Activated T-cell treated with anti-CD3 and anti-CD28 coated beads, Interleukin-2, amount 50 U/mL, for 1 hour (primary cell): Measurements from ENCODE around the gene ADCYAP1R1.

Experiments
- DNase-seq: peaks from one replicate; pipeline ENCODE4 v3.0.0-alpha.2; 2020

The ADCYAP1R1 gene

DNA sequence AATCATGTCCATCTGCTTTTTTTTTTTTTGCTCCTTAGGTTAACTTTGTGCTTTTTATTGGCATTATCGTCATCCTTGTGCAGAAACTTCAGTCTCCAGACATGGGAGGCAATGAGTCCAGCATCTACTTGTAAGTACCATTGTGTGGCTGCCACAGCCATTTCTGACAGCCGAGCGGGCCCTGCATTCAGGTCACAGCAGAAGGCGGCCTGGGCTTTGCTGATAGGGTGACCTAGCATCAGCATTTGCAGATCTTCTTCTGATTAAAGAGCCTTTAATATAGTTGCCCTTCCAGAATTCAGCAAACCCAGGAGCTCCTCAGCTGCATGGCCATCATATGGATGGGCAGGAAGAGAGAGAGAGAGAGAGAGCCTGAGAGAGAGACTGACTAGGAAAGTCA lies 40.5 kb downstream of the ADCYAP1R1 start:
- DNase-seq: no peak

DNA sequence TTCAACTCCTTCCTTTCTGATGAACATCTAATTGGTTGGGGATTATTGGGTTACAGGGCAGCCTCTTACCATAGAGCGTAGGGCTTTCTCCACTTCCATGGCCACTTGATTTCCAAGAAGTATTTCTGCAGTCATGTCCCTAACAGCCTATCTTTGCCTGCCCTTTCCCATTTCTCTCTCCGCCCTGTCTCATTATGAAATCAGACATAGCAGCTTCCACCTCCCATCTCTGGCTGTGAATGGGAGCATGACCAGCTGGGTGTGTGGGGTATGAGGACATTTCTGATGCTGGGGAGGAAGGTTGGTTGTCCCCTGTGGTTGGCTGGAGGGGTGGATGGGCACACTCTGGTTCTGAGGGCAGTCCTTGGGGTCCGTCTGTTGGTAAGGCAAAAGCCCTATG lies 41.2 kb downstream of the ADCYAP1R1 start:
- DNase-seq: no peak

DNA sequence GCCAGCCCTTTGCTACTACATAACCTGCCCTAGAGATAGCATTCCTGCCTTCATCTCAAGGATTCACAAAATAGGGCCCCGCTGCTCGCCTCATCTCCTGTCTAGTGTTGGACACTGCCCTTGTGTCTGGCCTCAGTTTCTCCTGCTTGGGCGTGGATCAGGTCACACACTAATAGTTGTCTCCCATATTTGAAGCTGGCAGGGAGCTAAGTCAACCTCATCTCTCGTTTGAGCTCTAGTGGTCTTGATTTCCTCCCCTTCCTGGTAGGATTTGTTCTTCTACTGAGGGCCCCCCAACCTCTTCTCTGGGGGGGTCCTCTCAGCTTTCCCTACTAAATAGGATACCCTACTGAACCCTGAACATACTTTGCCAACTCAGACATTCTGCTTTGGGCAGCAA lies 42.2 kb downstream of the ADCYAP1R1 start:
- DNase-seq: no peak

DNA sequence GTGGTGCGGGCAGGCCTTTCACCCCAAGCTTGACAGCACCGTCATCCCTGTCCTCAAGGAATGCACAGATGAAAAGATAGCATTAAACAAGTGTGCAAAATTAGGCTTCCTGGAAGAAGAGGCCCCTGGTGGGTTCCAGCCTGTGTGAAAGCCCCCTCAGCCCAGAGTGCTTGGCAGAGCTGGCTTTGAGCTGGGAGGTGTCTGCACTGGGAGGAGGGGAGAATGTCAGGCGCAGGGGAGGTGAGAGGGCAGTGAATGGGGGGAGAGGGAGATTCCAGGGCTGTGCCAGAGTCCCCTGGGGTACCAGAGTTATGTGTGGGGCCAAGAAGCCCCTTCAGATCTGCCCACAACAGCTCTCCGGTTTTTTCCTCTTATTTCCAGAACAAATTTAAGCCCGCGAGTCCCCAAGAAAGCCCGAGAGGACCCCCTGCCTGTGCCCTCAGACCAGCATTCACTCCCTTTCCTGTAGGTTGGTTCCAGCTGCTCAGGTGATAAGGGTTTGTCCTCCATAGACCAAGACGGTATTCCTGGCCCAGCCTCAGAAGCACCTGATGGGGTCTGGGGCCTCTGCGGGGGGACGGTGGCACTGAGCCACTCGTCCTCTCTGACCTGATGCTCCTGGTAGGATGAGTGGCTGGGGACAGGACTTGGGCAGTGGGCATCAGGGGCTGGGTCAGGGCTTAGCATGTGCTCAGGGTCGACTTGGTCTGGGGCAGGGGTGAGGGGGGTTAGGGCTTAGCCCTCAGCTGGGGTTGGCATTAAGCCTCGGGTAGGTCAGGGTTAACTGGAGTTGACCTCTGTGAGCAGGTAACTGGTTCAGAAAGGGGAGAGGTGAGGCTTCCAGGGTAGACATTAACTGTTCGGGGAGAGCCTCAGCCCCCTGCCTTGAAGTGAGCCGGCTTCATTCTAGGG lies 43.4 kb downstream of the ADCYAP1R1 start:
- no peak for DNase-seq

DNA sequence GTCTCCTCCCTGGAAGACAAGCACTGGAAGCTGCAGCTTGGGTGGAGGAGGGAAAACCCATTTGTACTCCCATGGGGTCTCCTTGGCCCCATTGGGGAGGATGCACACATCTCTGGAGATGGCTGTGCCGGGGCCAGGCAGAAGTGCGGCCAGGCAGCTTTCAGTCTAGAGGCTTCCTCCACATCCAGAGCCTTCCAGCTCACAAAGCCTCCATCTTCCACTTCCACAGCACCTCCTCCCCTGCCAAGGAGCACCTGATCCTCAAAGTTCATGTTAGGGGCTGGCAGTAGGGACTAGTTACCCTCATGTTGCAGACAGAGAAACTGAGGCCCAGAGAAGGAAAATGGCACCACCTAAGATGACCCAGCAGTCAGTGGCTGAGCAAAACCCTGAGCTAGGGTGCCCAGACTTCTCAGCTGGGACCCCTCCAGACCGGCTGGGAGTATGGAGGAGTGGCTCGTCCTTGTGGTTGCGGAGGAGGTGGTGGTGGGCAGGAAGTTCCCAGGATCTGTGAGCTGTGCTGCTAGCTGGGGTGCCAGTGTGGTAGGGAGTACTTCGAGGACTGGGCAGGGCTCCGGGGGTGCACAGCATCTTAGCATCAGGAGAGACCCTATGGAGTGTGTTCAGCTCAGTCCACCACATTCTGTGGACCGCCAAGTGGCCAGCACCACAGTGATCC lies 44.2 kb downstream of the ADCYAP1R1 start:
- DNase-seq: no peak

DNA sequence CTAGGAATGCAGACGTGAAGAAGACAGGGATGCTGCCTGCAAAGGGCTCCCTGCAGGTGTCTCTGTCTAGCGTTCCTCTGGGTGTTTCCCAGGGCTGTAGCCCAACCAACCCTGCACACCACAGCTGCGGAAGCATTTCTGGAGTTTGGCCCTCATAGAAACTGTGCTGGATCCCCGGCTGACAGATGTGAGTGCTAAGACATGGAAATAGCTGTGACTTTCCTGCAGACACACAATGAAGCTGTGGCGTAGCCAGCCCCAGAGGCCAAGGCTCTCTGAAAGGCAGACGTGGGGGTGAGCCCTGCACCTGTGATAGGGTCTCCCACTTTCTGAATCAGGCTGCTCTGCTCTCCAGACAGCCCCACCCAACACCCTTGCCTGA lies 44.8 kb downstream of the ADCYAP1R1 start:
- no peak for DNase-seq

DNA sequence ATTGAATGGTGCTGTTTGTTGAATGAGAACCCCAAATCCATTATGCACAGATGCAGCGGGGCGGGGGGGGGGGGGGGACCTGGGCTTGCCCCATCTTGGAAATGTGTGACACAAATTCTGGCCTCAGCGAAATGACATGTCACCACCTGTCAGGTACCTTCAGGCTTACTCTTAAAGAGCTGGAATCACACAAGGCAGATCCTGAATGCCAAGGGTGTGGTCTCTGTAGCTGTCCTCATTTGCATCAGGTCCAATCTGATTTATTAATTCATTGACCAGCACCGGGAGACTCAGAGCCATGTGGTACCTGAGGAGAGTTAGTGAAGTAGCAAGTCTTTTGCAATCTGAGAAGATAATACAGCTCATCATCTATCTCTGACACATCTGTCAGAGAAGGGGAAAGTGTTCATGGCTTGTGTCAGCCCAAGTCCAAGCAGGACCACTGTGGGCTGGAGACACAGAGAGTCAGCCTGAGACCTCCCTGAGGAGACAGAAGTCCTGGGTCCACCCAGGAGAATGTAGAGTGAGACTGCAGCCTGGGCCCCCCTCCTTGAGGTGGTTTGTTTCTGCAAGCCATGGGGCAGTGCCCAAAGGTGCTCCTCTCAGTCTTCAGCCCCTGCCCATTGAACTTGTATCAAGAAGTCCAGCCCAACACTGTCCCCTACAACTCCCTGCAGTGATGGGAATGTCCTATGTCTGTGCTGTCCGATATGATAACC lies 46.7 kb downstream of the ADCYAP1R1 start:
- no peak for DNase-seq

DNA sequence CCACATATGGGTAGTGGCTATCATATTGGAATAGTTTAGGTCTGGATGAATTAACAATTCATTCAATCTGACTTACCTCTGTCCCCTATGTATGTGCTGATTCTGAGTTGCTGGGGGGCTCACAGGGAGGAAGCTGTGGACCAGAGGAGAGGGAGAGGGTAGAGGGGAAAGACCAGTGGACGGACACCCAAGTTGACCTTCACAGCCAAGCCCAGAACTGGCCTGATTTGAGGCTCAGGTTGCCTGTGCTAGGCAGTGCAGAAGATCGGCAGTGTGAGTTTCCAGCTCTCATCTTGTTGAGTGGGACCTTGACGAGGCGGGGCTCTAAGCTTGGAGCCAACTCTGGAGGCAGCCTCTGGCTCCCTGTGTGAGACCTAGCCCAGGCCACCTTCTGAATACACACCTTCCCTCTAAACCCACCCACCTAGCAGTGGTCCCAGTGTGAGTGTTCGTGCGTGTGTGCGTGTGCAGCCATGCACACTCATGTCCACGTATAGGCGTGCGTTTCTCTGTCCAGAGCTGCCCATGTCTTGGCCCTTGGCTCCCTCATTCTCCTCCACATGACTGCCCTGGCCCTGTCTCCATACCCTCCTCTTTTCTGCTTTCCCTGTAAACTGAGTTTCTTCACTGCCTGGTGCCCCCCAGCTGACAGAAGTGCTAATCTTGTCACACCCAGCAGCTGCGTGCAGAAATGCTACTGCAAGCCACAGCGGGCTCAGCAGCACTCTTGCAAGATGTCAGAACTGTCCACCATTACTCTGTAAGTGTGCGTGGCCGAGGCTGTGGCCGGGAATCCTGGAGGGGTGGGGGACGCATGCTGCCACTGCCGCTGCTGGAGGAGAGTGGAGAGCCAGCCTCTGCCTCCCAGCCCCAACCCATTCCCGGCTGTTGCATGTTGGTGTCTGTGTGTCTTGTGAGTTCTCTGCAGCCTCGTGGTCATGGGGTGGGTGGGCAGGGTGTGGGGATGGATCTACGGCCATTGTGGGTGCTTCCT lies 47.6 kb downstream of the ADCYAP1R1 start:
- no peak for DNase-seq

DNA sequence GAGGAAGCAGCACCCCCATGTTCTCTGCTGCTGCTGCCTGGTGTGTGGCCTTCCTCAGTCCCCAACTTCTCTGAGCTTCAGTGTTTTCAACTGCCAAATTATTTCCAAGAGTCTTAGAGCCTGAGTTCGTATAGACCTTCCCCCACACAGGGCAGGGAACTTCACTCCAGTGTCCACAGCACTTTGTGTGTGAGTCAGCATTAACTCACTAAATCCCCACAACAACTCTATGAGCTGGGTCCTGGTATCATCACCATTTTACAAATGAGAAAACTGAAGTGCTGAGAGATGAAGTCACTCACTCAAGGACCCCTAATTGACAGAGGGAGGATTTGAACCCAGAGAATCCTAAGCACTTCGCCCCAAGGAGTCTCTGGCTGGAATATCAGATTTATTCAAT lies 48.3 kb downstream of the ADCYAP1R1 start:
- no peak for DNase-seq

DNA sequence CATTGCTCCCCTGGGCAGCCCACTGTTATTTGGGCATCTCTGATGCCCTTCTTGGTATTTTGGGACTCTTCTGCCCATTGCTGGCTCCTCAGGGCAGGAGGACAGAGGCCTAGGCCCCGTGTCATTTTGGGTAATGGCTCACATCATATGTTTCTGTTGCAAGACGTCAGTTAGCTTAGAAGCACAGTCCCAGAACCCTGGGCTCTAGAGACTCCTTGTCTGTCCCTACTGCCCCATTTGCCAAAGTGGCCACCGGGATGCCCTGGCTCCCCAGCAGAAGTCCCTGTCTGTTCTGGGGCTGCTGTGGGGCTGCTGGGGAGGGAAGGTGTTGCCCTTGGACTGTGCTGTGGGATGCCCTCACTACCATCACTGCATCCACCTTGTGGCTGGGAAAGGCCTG lies 48.8 kb downstream of the ADCYAP1R1 start:
- no peak for DNase-seq

DNA sequence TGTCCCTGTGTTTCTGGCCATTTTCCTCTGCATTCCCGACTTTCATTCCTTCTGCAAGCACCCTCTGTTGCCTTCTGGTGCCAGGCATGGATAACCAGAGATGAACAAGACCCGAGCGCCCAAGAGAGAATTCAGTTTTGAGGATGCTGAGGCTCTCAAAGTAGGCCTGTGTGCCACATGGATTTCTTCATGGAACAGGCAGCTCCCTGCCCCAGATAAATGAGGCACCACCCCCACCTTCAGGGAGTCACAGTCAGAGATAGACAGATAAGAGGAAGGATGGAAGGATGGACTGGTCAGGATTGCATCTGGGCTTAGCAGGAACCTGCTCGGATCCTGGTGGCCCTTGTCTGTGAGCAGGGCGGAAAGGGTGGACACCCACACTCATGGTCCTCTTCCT lies 49.4 kb downstream of the ADCYAP1R1 start:
- DNase-seq: no peak

DNA sequence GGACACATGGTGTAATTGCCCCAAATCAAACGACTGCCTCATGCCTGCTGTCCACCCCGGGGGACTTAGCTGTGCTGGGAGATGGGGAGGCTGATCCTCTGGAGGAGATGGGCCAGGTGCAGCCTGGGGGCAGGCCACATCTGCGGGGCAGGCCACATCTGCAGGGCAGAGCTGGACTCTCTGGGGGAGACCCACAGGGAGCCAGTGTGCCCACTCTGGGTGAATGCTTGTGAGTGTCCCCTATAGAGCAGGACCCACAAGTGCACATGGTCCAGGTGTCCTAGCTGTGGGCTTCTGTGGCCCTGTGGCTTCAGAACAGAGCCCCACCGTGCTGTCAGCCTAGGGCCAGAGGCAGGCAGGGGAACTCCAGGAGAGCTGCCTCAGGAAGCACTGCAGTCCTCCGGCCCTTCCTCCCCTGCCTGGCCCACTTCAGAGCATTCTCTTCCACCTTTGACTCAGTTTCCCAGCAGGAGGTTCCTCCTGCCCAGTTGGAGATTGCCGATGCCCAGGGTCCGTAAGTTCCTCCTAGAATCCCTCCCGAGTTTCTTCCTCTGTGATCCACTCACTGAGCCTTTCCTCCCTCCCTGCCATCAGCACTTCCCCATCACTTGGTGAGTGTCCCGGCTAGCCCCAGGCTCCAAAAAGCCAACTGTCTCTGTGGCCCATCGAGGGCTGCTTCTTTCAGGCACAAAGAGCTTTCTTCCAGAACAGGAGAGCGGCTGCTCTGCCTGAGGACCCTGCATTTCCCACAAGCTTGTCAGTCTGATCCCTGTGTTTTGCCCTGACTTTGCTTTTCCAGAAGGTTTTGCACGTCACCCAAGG lies 50.3 kb downstream of the ADCYAP1R1 start:
- DNase-seq: no peak

DNA sequence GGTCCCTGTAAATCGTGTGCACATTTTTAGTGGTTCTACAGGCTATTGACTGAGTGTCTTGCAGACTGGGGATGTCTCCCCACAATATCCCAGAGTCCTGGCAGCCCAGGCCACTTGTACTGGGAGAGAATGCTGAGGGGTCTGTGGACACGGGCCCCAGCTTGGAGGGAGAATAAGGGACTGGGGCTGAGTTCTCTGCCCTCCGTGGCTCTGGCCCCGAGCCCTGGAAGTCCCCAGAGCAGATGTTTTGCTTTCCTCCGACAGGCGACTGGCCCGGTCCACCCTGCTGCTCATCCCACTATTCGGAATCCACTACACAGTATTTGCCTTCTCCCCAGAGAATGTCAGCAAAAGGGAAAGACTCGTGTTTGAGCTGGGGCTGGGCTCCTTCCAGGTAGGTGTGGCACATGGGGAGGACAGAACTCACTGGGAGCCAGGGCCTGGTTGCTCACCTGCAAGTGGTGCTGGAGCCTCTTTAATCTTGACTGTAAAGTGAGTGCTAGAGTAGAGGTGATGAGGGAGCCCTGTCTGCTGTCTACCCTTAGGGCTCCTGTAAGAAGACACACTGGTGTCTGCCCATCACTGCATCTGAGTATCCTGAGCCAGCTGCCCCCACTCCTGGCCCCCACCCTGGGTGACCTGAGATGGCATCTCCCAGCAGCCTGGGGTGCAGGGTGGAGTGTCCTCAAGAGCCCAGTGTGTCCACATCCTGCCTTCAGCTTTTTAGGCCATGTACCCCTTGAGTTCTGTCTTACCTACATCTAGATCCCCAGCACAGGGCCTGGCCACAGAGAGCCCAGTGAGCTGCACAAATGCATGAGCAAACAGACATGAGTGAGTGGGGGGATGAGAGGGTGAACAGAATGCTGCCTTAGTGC lies 51.1 kb downstream of the ADCYAP1R1 start:
- no peak for DNase-seq

DNA sequence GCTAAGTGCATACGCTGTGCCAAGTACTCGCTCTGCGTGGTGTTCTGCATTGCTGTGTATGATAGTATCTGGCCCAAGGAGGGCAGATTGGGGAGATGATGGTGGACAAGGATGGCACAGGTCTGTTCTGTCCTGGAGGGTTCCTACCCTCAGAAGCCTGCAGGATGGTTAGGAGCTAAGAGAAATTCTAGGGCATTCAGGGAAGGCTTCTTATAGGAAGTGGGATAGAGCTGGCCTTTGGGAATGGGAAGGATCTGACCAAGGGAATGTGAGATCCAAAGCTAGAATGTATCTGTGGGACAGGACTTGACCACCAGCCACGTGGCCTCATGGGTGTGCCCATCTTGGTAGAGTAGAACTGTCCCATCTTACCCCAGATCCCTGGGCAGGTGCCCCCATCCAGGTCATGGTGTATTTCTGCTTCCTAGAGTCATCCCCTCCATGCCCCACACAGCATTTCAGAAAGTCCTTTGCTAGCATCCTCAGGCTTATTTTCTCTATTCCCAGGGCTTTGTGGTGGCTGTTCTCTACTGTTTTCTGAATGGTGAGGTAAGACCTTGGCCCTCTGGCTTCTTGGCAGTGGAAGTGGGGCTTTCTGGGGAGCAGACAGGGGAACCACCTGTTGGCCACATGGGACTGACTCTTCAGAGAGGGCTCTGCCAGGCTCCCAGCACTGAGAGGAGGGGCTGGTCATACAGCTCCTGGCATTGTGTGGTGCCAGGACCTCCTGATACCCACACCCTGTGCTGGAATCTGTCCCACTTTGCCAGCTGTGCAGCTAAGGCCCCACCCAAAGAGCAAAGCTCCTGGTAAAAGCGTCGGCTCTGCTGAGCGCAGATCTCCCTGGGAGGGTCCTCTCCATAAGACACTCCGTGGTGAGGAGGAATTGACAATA lies 52.5 kb downstream of the ADCYAP1R1 start:
- no peak for DNase-seq

DNA sequence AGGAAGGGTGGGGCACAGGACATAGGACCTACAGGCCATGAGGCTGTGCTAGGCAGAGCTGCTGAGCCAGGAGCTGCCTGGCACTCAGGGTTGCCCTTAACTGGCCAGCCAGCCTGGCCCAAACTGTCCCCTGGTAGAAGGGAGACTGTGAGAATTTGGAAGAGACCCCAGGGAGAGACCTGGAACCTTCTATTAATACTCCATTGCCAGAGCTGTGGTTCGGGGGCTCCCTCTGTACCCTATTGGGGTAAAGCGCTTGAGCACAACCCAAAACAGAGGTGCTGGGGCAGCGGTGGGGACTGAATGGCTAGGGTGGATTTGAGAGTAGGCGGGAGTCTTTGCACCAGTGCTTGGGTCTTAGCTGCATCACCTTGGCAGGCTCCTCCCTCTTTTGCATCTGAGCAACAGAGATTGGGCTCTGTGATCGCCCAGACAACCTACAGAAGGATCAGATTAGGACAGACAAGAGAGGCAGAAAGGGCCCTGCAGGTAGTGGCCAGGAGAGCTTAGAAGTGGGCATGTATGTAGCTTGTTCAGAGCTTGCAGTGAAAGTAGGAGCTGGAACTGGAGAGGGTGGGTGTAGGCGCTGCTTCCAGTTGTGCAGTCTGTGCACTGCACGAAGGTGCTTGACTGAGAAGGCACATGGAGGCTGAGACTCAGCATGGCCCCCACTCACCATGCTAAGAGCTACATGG lies 53.3 kb downstream of the ADCYAP1R1 start:
- no peak for DNase-seq

DNA sequence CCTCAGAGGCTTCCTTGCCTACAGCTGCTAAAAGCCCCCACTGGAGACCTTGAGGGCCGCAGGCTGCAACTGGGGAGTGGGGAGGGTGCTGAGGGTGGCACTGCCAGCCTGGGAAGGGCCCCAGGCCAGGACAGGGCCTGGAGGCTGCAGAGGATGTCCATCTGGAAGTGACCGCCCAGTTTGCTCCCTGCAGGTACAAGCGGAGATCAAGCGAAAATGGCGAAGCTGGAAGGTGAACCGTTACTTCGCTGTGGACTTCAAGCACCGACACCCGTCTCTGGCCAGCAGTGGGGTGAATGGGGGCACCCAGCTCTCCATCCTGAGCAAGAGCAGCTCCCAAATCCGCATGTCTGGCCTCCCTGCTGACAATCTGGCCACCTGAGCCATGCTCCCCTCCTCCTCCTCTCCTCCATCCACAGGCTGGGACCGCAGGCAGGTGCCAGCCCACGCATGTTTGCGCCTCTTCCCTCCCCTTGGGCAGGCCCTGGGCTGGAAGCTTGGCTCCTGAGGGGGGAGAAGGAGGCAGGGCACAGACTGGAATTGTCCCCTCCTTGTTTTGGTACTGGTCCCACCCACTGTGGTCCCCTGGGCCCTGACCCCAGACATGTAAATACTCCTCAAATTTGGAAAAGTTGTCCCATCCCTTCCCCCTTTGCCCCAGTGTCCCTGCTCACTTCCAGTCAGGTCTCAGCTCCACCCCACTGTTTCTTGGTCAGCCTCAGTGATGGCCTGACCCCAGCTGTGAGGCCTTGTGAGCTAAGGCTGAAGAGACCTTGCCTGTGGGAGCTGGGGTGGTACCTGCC lies 54.4 kb downstream of the ADCYAP1R1 start:
- DNase-seq: no peak

DNA sequence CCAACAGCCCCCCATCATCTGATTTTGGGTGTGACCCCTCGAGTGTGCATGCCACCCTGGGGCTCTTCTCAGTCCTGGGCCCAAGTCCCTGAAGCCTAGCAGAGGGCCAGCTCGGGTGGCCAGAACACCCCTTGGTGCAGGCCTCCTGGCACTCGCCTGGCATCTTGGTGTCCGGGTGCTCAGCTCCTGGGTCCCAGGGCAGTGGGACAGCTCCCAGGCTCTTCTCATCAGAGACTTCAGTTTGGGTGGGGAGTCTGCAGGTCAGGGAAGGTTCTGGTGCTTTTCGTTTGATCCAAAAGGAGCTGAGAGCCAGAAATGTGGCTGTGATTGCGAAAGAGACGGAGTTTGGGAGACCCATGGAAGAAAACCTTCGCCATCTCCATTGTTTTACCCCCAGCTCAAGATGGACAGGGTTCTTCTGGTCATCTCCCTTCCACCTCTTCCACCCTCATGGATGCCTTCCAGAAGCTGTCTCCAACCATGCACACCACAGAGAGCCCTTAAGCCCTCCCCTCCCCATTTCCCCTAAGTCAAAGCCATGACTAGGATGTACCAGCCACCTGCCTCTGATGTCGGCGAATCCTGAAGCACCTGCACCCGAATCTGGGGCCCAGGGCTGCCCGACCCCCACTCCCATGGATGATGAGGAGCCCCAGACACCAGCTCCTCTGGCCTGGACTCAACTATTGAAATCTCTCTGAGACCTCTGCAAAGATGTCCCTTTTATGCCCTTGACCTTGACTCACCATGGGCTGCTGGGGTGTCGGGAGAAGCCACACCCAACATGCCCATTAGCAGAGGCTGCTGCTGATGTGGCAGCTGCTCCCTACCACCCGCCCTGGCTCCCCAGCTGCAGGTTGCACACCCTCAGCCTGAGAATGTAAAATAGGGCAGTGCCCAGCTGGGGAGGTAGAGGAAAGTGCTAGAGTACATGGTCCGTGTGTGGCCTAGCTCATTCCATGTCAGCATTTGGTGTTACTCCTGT lies 55.3 kb downstream of the ADCYAP1R1 start:
- DNase-seq: no peak
